ENCODE measurements around the gene SH3RF1. TPM values are rescaled to one million over a fixed set of nuclear protein-coding genes. Genes with fewer than 3 reads are reported as not detected.

SH3RF1 gene
- total RNA-seq, 2 donors from 2014 or later = 17.1 to 17.4 TPM

DNA sequence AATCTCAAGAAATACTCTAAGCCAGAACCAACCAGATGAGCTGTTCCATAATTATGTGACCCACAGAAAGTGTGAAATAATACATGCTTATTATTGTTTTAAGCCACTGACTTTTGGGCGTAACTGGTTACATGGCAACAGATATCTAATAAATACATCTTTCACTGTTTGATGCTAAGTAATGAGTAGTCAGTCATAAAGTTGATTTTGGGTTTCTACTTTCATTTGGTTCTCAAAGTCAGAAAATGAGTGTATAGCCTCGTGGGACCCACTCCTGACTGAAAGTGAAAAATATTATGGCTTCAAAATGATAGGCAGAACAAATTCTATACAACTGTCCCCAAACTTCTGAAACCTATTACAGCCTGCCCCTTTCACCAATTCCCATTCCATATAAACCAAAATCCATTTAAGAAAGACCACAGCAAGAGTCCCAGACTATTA lies 172.7 kb downstream of the SH3RF1 start:
- Histone ChIP-seq H3K4me1 (peaks cover 27% of the 10 kb centered on the region), H3K27me3 (no peaks in the 10 kb centered on the region), H3K4me3 (no peak overlapping the region), H3K27ac (no peak overlapping the region), H3K9me3 (no peaks in the 10 kb centered on the region), H3K36me3 (replicated peaks in 1 of 2; ENCODE audit: insufficient read depth in 1 of 2, low read depth in 2 of 2) (peaks cover 2 to 4% of the 10 kb centered on the region in 2 donors)
- TF ChIP-seq, protein P1, sequence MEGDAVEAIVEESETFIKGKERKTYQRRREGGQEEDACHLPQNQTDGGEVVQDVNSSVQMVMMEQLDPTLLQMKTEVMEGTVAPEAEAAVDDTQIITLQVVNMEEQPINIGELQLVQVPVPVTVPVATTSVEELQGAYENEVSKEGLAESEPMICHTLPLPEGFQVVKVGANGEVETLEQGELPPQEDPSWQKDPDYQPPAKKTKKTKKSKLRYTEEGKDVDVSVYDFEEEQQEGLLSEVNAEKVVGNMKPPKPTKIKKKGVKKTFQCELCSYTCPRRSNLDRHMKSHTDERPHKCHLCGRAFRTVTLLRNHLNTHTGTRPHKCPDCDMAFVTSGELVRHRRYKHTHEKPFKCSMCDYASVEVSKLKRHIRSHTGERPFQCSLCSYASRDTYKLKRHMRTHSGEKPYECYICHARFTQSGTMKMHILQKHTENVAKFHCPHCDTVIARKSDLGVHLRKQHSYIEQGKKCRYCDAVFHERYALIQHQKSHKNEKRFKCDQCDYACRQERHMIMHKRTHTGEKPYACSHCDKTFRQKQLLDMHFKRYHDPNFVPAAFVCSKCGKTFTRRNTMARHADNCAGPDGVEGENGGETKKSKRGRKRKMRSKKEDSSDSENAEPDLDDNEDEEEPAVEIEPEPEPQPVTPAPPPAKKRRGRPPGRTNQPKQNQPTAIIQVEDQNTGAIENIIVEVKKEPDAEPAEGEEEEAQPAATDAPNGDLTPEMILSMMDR (IDR thresholded peaks at IDR 0.05) = no peak
- TF ChIP-seq POLR2A (IDR thresholded peaks at IDR 0.05) = no peak
- WGBS, 2 donors = 88 to 100% methylated on average over 2 of the region's 2 CpGs
- DNase-seq = no peak
- intact Hi-C loops (cut with DNase I) = no loop called here
- ATAC-seq = no peak

DNA sequence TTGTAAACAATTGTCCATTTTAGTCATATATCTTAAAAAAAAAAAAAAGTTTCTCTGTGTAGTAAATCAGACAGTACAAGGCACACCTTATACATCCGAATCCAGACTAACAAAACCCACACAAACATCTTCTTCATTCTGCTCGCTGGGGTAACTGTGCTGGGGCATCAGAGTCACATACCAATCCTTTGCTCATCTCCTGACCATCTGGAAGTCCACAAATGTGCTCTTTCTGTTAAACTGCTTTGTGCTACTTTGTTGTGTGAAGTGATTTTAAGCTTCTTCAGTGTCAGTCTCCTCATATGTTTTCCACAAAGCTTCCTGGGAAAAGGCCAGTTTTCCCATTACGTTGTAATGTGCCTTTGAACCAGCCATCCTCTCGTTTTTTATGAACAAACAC lies 174.5 kb downstream of the SH3RF1 start:
- no peaks in the 10 kb centered on the region for H3K9me3 ChIP-seq
- H3K36me3 ChIP-seq (replicated peaks in 1 of 2; ENCODE audit: insufficient read depth in 1 of 2, low read depth in 2 of 2) = peaks cover 2 to 4% of the 10 kb centered on the region in 2 donors

DNA sequence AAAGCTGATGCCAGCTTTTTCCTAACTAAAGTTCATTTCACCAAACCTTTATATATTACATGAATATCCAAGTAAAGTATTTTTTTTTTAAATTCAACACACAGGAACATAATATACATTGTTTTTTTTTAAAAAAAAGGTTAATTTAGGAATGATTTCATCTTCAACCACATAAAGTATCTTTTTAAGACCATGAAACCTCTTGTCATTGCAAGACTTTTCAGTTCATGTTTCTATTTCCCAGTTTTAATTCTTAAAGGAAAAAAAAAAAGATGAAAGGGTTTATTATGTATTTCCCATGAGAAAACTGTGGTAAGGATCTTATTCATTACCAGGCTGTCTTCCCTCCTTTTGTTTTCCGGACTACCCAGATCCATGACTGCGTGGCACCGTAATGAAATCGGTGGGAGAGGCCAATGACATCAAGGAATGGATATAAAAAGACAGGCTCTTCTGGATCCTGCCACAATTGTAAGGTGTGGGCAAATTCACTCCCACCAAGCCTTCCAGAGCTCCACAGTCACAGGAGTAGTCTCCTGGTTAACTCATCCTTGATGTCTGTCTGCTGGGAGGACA lies 176.0 kb downstream of the SH3RF1 start:
- DNase-seq (no peak), ATAC-seq (no peak)
- peaks cover 14% of the 10 kb centered on the region for H3K4me1 ChIP-seq
- H3K4me3 ChIP-seq = no peak overlapping the region
- H3K27ac ChIP-seq = no peak overlapping the region
- WGBS, 2 donors = 92 to 97% methylated on average over 4 of the region's 4 CpGs
- H3K27me3 ChIP-seq = no peaks in the 10 kb centered on the region
- peaks cover 2 to 4% of the 10 kb centered on the region in 2 donors for H3K36me3 ChIP-seq (replicated peaks in 1 of 2; ENCODE audit: insufficient read depth in 1 of 2, low read depth in 2 of 2)
- H3K9me3 ChIP-seq = no peaks in the 10 kb centered on the region
- intact Hi-C loops (cut with DNase I) = no loop called here
- TF ChIP-seq, protein P1 (IDR thresholded peaks at IDR 0.05) = no peak
- no peak for TF ChIP-seq POLR2A (IDR thresholded peaks at IDR 0.05)

More for the DNA sequence above, 174.5 kb downstream of the SH3RF1 start:
- TF ChIP-seq, protein P1 (IDR thresholded peaks at IDR 0.05) = no peak
- no peak for TF ChIP-seq POLR2A (IDR thresholded peaks at IDR 0.05)
- Histone ChIP-seq H3K27ac (no peak overlapping the region), H3K4me3 (no peak overlapping the region), H3K27me3 (no peaks in the 10 kb centered on the region), H3K4me1 (peaks cover 27% of the 10 kb centered on the region)
- ATAC-seq (no peak), DNase-seq (no peak)
- WGBS, 2 donors = 84 to 87% methylated on average over 4 of the region's 4 CpGs
- intact Hi-C loops (cut with DNase I) = no loop called here

DNA sequence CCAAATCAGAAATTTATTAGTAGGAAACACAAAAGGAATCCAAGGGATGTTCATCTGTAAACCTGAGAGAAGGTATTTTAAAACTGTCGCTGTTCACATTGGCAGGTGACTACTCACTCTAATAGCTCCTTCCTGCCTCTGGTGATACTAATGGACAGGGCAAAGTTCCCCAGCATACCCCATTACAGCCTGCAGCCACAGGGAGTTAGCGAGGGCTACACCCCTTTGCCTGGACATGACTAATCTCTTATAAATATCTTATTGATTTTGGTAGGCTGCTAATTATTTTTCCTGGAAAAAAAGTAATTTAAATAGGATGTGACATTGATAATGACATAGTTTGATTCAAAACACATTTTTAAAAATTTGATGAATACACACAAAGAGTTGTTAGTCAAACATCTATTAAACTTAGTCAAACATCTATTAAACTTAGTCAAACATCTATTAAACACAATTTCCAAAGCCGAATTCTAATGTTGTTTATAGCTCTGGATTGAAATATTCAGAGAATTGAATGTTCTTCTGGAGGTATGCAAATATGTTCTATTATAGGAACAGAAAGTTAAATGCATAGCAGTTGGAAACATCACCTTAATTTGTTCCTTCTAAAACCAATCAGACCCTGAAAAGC lies 177.8 kb downstream of the SH3RF1 start:
- no peak for ATAC-seq
- Histone ChIP-seq H3K27ac (no peak overlapping the region), H3K9me3 (no peaks in the 10 kb centered on the region), H3K36me3 (replicated peaks in 1 of 2; ENCODE audit: insufficient read depth in 1 of 2, low read depth in 2 of 2) (peaks cover 2 to 4% of the 10 kb centered on the region in 2 donors), H3K4me1 (peaks cover 4% of the 10 kb centered on the region), H3K27me3 (no peaks in the 10 kb centered on the region), H3K4me3 (no peak overlapping the region)
- intact Hi-C loops (cut with DNase I) = no loop called here
- WGBS, 2 donors = 69 to 72% methylated on average over 3 of the region's 3 CpGs
- TF ChIP-seq POLR2A (IDR thresholded peaks at IDR 0.05) = no peak
- TF ChIP-seq, protein P1 (IDR thresholded peaks at IDR 0.05) = no peak
- no peak for DNase-seq

All from body of pancreas (tissue), 4 donors.